ENCODE data around the gene FAM174B.
"Not testable (repeated sequence)": the region's sequence is repeated elsewhere in the genome, so short reads cannot be mapped to it uniquely, and the experiment has no call there.

FAM174B gene

GRCh38 chr15:92610101-92610520 lies 45.5 kb downstream of the FAM174B start:
- H3K4me3 ChIP-seq (ENCODE audit: low read depth in 1 of 2, low read length in 2 of 2) = no peak overlapping the region
- peaks cover 5% of the 10 kb centered on the region for H3K27me3 ChIP-seq (ENCODE audit: insufficient read depth, low read length, poor library complexity)
- no peak overlapping the region for H2AFZ ChIP-seq (ENCODE audit: low read depth, low read length)
- H3K36me3 ChIP-seq (ENCODE audit: insufficient read depth, low read length) = no peaks in the 10 kb centered on the region
- H3K79me2 ChIP-seq (ENCODE audit: insufficient read depth, low read length) = no peaks in the 10 kb centered on the region
- DNase-seq = no peak
- no peak for TF ChIP-seq CTCF (IDR thresholded peaks at IDR 0.05; ENCODE audit: borderline replicate concordance, extremely low read depth, low read length, poor library complexity, severe bottlenecking)
- TF ChIP-seq EZH2 (IDR thresholded peaks at IDR 0.05; ENCODE audit: borderline replicate concordance, low read depth, low read length, severe bottlenecking) = no peak
- no peaks in the 10 kb centered on the region for H3K9me3 ChIP-seq (ENCODE audit: insufficient read depth, low read length, severe bottlenecking)
- H3K4me1 ChIP-seq (ENCODE audit: insufficient read depth, low read length) = no peaks in the 10 kb centered on the region
- H3K27ac ChIP-seq (ENCODE audit: low read length) = no peak overlapping the region
- H3K9ac ChIP-seq (ENCODE audit: low read depth, low read length) = no peak overlapping the region
- no peaks in the 10 kb centered on the region for H4K20me1 ChIP-seq (ENCODE audit: insufficient read depth, low read length)
- no peak overlapping the region for H3K4me2 ChIP-seq (ENCODE audit: insufficient read depth, low read length)
- no peak for ATAC-seq (ENCODE audit: insufficient read depth, low read depth)

- H2AFZ ChIP-seq (ENCODE audit: low read depth, low read length) = no peak overlapping the region
- no peaks in the 10 kb centered on the region for H4K20me1 ChIP-seq (ENCODE audit: insufficient read depth, low read length)
- no peaks in the 10 kb centered on the region for H3K4me1 ChIP-seq (ENCODE audit: insufficient read depth, low read length)
- no peak overlapping the region for H3K9ac ChIP-seq (ENCODE audit: low read depth, low read length)
- no peak overlapping the region for H3K4me2 ChIP-seq (ENCODE audit: insufficient read depth, low read length)
- H3K9me3 ChIP-seq (ENCODE audit: insufficient read depth, low read length, severe bottlenecking) = no peaks in the 10 kb centered on the region
- no peaks in the 10 kb centered on the region for H3K36me3 ChIP-seq (ENCODE audit: insufficient read depth, low read length)
- no peak overlapping the region for H3K27ac ChIP-seq (ENCODE audit: low read length)
- H3K27me3 ChIP-seq (ENCODE audit: insufficient read depth, low read length, poor library complexity) = peaks cover 5% of the 10 kb centered on the region
- TF ChIP-seq EZH2 (IDR thresholded peaks at IDR 0.05; ENCODE audit: borderline replicate concordance, low read depth, low read length, severe bottlenecking) = no peak
- no peak for TF ChIP-seq CTCF (IDR thresholded peaks at IDR 0.05; ENCODE audit: borderline replicate concordance, extremely low read depth, low read length, poor library complexity, severe bottlenecking)
- no peak for DNase-seq
- no peak for ATAC-seq (ENCODE audit: insufficient read depth, low read depth)
- no peaks in the 10 kb centered on the region for H3K79me2 ChIP-seq (ENCODE audit: insufficient read depth, low read length)
- H3K4me3 ChIP-seq (ENCODE audit: low read depth in 1 of 2, low read length in 2 of 2) = no peak overlapping the region
Observed at GRCh38 chr15:92608866-92609700, 46.5 kb downstream of the FAM174B start.

- not testable (repeated sequence) for H3K79me2 ChIP-seq (ENCODE audit: insufficient read depth, low read length); ATAC-seq (ENCODE audit: insufficient read depth, low read depth); H2AFZ ChIP-seq (ENCODE audit: low read depth, low read length); H3K4me3 ChIP-seq (ENCODE audit: low read depth in 1 of 2, low read length in 2 of 2); H3K4me1 ChIP-seq (ENCODE audit: insufficient read depth, low read length); H4K20me1 ChIP-seq (ENCODE audit: insufficient read depth, low read length); H3K9me3 ChIP-seq (ENCODE audit: insufficient read depth, low read length, severe bottlenecking); H3K36me3 ChIP-seq (ENCODE audit: insufficient read depth, low read length); H3K9ac ChIP-seq (ENCODE audit: low read depth, low read length); H3K27ac ChIP-seq (ENCODE audit: low read length); H3K4me2 ChIP-seq (ENCODE audit: insufficient read depth, low read length); H3K27me3 ChIP-seq (ENCODE audit: insufficient read depth, low read length, poor library complexity); DNase-seq
Observed at GRCh38 chr15:92606836-92607150, 48.8 kb downstream of the FAM174B start.

- H2AFZ ChIP-seq (ENCODE audit: low read depth, low read length) = no peak overlapping the region
- no peak for ATAC-seq (ENCODE audit: insufficient read depth, low read depth)
Observed at GRCh38 chr15:92606126-92606835, 49.3 kb downstream of the FAM174B start.

More at GRCh38 chr15:92606126-92606835, 49.3 kb downstream of the FAM174B start:
- H3K9ac ChIP-seq (ENCODE audit: low read depth, low read length) = no peak overlapping the region
- TF ChIP-seq EZH2 (IDR thresholded peaks at IDR 0.05; ENCODE audit: borderline replicate concordance, low read depth, low read length, severe bottlenecking) = no peak
- no peak for TF ChIP-seq CTCF (IDR thresholded peaks at IDR 0.05; ENCODE audit: borderline replicate concordance, extremely low read depth, low read length, poor library complexity, severe bottlenecking)
- no peak for DNase-seq
- H3K27me3 ChIP-seq (ENCODE audit: insufficient read depth, low read length, poor library complexity) = peaks cover 3% of the 10 kb centered on the region
- H3K79me2 ChIP-seq (ENCODE audit: insufficient read depth, low read length) = no peaks in the 10 kb centered on the region
- H3K4me3 ChIP-seq (ENCODE audit: low read depth in 1 of 2, low read length in 2 of 2) = no peak overlapping the region
- no peaks in the 10 kb centered on the region for H3K36me3 ChIP-seq (ENCODE audit: insufficient read depth, low read length)
- H3K4me2 ChIP-seq (ENCODE audit: insufficient read depth, low read length) = no peak overlapping the region
- H3K27ac ChIP-seq (ENCODE audit: low read length) = no peak overlapping the region
- H4K20me1 ChIP-seq (ENCODE audit: insufficient read depth, low read length) = no peaks in the 10 kb centered on the region
- no peaks in the 10 kb centered on the region for H3K9me3 ChIP-seq (ENCODE audit: insufficient read depth, low read length, severe bottlenecking)
- no peaks in the 10 kb centered on the region for H3K4me1 ChIP-seq (ENCODE audit: insufficient read depth, low read length)

Data from DND-41 (cell line).